ENCODE data around the gene ZNF687. TPM values are rescaled to one million over a fixed set of nuclear protein-coding genes. Genes with fewer than 3 reads are reported as not detected.

The ZNF687 gene
- 10 to 100 TPM; 27.0 to 29.9 TPM for total RNA-seq

- Mint-ChIP-seq H3K4me3 (peak within 1 kb of the TSS; percentile 97), H3K27me3 (no peaks in the 10 kb centered on the region), H3K36me3 (peaks cover 16% of the 10 kb centered on the region), H3K9me3 (no peaks in the 10 kb centered on the region), H3K4me1 (peaks cover 30% of the 10 kb centered on the region), H3K27ac (peak within 1 kb of the TSS; percentile 98)
- DNase-seq, result peak; percentile 99
These were observed at the start of gene ZNF687 for GRCh38 chr1:151281969-151282882. Gene ZNF687 (plus strand): TSS chr1:151282299. CDS start chr1:151286292, 3,993 bp downstream.

DNA sequence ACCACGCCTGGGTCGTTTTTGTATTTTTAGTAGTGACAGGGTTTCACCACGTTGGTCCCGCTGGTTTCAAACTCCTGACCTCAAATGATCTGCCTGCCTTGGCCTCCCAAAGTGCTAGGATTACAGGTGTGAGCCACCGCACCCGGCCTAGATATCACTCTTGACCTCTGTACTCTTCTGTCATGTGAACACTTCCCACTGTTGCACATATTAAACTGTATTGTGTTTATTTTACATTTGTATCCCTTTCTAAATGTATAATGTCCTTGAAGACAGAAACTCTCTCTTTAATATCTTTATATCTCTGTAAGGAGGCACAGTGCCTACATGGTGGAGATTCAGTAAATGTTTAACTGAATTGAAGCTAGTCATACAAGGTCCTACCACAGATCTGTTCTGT is 46.9 kb upstream of the ZNF687 start:
- Mint-ChIP-seq H3K4me1 (peaks cover 5% of the 10 kb centered on the region), H3K27me3 (no peaks in the 10 kb centered on the region), H3K4me3 (no peak overlapping the region), H3K27ac (no peak overlapping the region), H3K36me3 (peaks cover 24% of the 10 kb centered on the region), H3K9me3 (no peaks in the 10 kb centered on the region)
- no peak for DNase-seq

GRCh38 chr1:151237678-151238466 is 44.2 kb upstream of the ZNF687 start:
- peak overlapping the region; percentile 18 for H3K27ac Mint-ChIP-seq
- no peak for DNase-seq
- H3K4me3 Mint-ChIP-seq, result no peak overlapping the region
- peaks cover 19% of the 10 kb centered on the region for H3K36me3 Mint-ChIP-seq
- peaks cover 5% of the 10 kb centered on the region for H3K4me1 Mint-ChIP-seq
- H3K27me3 Mint-ChIP-seq, result no peaks in the 10 kb centered on the region
- H3K9me3 Mint-ChIP-seq, result no peaks in the 10 kb centered on the region

DNA sequence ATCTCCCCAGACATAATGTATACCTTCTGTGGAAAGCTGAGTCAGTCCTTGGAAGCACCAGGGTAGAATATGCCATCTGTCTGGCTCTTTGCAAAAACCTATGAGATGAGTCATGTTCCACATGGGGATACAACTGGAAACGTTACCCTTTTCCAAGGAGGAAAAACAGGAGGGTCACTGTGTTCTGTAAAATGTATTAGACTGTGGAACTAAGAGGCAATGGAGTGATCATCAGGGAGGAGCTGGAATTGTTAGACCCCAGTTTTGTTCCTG is 43.7 kb upstream of the ZNF687 start:
- no peak for DNase-seq
- H3K27me3 Mint-ChIP-seq, result no peaks in the 10 kb centered on the region
- H3K4me1 Mint-ChIP-seq, result peaks cover 5% of the 10 kb centered on the region
- H3K27ac Mint-ChIP-seq, result no peak overlapping the region
- peaks cover 19% of the 10 kb centered on the region for H3K36me3 Mint-ChIP-seq
- no peaks in the 10 kb centered on the region for H3K9me3 Mint-ChIP-seq
- no peak overlapping the region for H3K4me3 Mint-ChIP-seq

GRCh38 chr1:151242442-151242841 is 39.7 kb upstream of the ZNF687 start:
- H3K9me3 Mint-ChIP-seq, result no peaks in the 10 kb centered on the region
- no peak for DNase-seq
- H3K36me3 Mint-ChIP-seq, result peaks cover 28% of the 10 kb centered on the region
- H3K4me1 Mint-ChIP-seq, result peaks cover 2% of the 10 kb centered on the region
- H3K27ac Mint-ChIP-seq, result peak overlapping the region; percentile 34
- no peak overlapping the region for H3K4me3 Mint-ChIP-seq
- no peaks in the 10 kb centered on the region for H3K27me3 Mint-ChIP-seq

DNA sequence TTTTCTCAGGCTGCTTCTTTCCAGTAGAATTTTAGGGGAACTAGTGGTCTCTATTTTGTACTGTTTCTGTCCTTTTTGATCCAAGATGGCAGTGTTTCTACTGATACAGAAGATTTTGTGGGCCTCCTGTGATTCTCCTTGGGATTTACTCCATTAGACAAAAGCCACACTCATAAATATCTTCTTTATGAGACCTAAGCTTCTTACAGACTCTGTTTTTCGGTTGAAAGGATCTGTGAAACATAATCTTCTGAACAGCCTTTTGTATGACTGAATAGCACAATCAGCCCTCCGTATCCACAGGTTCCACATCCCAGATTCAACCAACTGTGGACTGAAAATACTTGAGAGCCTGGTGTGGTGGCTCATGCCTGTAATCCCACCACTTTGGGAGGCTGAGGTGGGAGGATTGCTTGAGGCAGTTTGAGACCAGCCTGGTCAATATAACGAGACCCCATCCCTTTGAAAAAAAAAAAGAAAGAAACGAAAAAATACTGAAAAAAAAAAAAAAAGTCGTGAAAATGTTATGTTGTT is 38.3 kb upstream of the ZNF687 start:
- Mint-ChIP-seq H3K36me3 (peaks cover 31% of the 10 kb centered on the region), H3K4me3 (no peak overlapping the region), H3K27me3 (no peaks in the 10 kb centered on the region), H3K9me3 (no peaks in the 10 kb centered on the region), H3K4me1 (no peaks in the 10 kb centered on the region), H3K27ac (peak overlapping the region; percentile 54)
- no peak for DNase-seq

- Mint-ChIP-seq H3K4me1 (peaks cover 2% of the 10 kb centered on the region), H3K36me3 (peaks cover 32% of the 10 kb centered on the region), H3K4me3 (no peak overlapping the region), H3K27me3 (no peaks in the 10 kb centered on the region), H3K9me3 (no peaks in the 10 kb centered on the region), H3K27ac (no peak overlapping the region)
- DNase-seq, result no peak
These were observed 35.3 kb upstream of the ZNF687 start for GRCh38 chr1:151246786-151247185.

GRCh38 chr1:151251656-151252470 is 30.2 kb upstream of the ZNF687 start:
- Mint-ChIP-seq H3K27me3 (no peaks in the 10 kb centered on the region), H3K4me3 (no peak overlapping the region), H3K36me3 (peaks cover 16% of the 10 kb centered on the region), H3K9me3 (no peaks in the 10 kb centered on the region), H3K27ac (no peak overlapping the region), H3K4me1 (peaks cover 14% of the 10 kb centered on the region)
- DNase-seq, result peak; percentile 37

- peak within 1 kb of the TSS; percentile 91 for H3K27ac Mint-ChIP-seq
- H3K9me3 Mint-ChIP-seq, result no peaks in the 10 kb centered on the region
- peak; percentile 92 for DNase-seq
- H3K4me3 Mint-ChIP-seq, result peak within 1 kb of the TSS; percentile 95
- peaks cover 21% of the 10 kb centered on the region for H3K4me1 Mint-ChIP-seq
- H3K36me3 Mint-ChIP-seq, result peaks cover 10% of the 10 kb centered on the region
- H3K27me3 Mint-ChIP-seq, result no peaks in the 10 kb centered on the region
These were observed 27.6 kb upstream of the ZNF687 start, which contains the start of gene PSMD4 for GRCh38 chr1:151254217-151255213. Gene PSMD4 (plus strand): TSS chr1:151254734. CDS start chr1:151254783, 49 bp downstream.

GRCh38 chr1:151255381-151255780 is 26.7 kb upstream of the ZNF687 start:
- H3K4me1 Mint-ChIP-seq, result peaks cover 21% of the 10 kb centered on the region
- no peak for DNase-seq
- no peaks in the 10 kb centered on the region for H3K9me3 Mint-ChIP-seq
- peak overlapping the region; percentile 95 for H3K4me3 Mint-ChIP-seq
- peaks cover 9% of the 10 kb centered on the region for H3K36me3 Mint-ChIP-seq
- peak overlapping the region; percentile 91 for H3K27ac Mint-ChIP-seq
- H3K27me3 Mint-ChIP-seq, result no peaks in the 10 kb centered on the region

DNA sequence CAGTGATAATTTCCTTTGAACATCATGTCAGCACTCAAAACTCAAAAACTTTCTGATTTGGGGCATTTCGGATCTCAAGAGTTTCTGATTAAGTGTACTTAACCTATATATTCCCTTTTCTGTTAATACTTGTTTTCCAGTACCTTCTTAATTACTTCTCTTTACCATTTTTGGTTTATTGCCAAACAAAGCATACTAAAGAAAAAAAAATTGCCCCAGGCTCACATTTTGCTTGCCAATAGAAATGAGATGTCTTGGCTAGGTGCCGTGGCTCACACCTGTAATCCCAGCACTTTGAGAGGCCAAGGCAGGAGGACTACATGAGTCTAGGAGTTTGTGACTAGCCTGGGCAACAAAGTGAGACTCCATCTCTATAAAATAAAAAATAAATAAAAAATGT is 22.7 kb upstream of the ZNF687 start:
- Mint-ChIP-seq H3K4me3 (no peak overlapping the region), H3K9me3 (no peaks in the 10 kb centered on the region)

DNA sequence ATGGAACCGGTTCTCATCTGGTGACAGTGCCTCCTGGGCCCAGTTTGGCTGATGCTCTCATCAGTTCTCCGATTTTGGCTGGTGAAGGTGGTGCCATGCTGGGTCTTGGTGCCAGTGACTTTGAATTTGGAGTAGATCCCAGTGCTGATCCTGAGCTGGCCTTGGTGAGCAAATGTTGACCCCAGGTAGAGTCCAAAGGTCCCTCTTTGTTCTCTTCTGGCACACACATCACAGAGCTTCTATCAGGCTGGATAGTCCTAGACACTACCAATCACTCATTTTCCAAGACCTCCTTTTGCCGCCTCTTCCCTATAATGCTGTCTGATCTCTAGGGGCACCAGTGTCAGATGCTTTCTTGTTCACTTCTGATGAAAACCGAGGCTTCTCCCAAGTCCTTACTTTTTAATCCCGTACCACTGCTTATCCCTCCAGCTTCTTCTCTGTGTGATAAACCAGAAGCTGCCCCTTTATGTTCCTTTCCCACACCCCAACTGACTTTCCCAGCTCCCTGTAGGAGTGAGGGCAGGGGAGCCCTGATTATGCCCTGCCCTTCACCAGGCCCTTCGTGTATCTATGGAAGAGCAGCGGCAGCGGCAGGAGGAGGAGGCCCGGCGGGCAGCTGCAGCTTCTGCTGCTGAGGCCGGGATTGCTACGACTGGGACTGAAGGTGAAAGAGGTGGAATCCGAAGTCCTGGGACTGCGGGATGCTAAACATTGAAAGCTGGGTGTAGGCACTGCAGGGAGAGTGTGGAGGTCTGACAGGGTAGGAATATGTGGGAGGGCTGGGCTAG is 16.5 kb upstream of the ZNF687 start:
- no peak overlapping the region for H3K4me3 Mint-ChIP-seq
- H3K4me1 Mint-ChIP-seq, result no peaks in the 10 kb centered on the region
- no peaks in the 10 kb centered on the region for H3K27me3 Mint-ChIP-seq
- DNase-seq, result no peak
- H3K36me3 Mint-ChIP-seq, result peaks cover 13% of the 10 kb centered on the region
- no peaks in the 10 kb centered on the region for H3K9me3 Mint-ChIP-seq
- no peak overlapping the region for H3K27ac Mint-ChIP-seq

More for the DNA sequence above, 22.7 kb upstream of the ZNF687 start:
- no peak for DNase-seq
- H3K27ac Mint-ChIP-seq, result no peak overlapping the region
- peaks cover 11% of the 10 kb centered on the region for H3K36me3 Mint-ChIP-seq
- H3K4me1 Mint-ChIP-seq, result peaks cover 19% of the 10 kb centered on the region
- H3K27me3 Mint-ChIP-seq, result no peaks in the 10 kb centered on the region

DNA sequence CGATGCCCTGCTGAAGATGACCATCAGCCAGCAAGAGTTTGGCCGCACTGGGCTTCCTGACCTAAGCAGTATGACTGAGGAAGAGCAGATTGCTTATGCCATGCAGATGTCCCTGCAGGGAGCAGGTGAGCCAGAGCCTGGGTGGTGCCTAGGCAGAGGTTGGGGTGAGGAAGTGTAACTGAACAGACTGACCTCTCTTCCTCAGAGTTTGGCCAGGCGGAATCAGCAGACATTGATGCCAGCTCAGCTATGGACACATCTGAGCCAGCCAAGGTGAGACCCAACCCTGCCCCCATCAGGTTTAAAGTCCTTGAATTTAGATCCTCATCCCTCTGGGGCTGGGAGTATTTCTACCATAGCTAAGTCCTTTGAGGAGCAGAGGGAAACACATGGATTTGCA is 15.8 kb upstream of the ZNF687 start:
- H3K27ac Mint-ChIP-seq, result no peak overlapping the region
- no peaks in the 10 kb centered on the region for H3K9me3 Mint-ChIP-seq
- peaks cover 13% of the 10 kb centered on the region for H3K36me3 Mint-ChIP-seq
- H3K27me3 Mint-ChIP-seq, result no peaks in the 10 kb centered on the region
- H3K4me1 Mint-ChIP-seq, result no peaks in the 10 kb centered on the region
- no peak for DNase-seq
- no peak overlapping the region for H3K4me3 Mint-ChIP-seq

All from activated naive CD8-positive, alpha-beta T cell treated with anti-CD3 and anti-CD28 coated beads for 36 hours (primary cell).